Cardiac muscle cell (in vitro differentiated cells and primary cell): ENCODE measurements around the gene CD3E. TPM values are rescaled to one million over a fixed set of nuclear protein-coding genes. Genes with fewer than 3 reads are reported as not detected.

Experiments used
- DNase-seq, 2 donors: peaks; one replicate each; pipeline versions ENCODE4 v3.0.0 to v3.0.0-alpha.2; 2010 to 2017; ENCODE audit warnings: low read depth in 1 of 2, low spot score in 1 of 2
- H3K27ac ChIP-seq: fragments of 200-600 bp; sonication (generic); 2 replicates; pipeline ENCODE4 v1.5.1; 2016
- H3K27me3 ChIP-seq: fragments of 200-600 bp; sonication (generic); 2 replicates; pipeline ENCODE4 v1.6.0; 2016; ENCODE audit warnings: control low read depth
- H3K36me3 ChIP-seq: fragments of 200-600 bp; sonication (generic); 2 replicates; pipeline ENCODE4 v1.5.1; 2016; ENCODE audit warnings: control low read depth
- H3K4me1 ChIP-seq: fragments of 200-600 bp; sonication (generic); 2 replicates; pipeline ENCODE4 v1.8.1; 2017; ENCODE audit warnings: low read depth, mild to moderate bottlenecking, mixed run types
- H3K4me3 ChIP-seq: fragments of 200-600 bp; sonication (generic); 2 replicates; pipeline ENCODE4 v1.5.1; 2016; ENCODE audit warnings: mild to moderate bottlenecking
- H3K9me3 ChIP-seq: fragments of 200-600 bp; sonication (generic); 2 replicates; pipeline ENCODE4 v1.5.1; 2017; ENCODE audit warnings: low read depth, mild to moderate bottlenecking, control low read depth
- CTCF ChIP-seq: IDR thresholded peaks from 2 replicates; pipeline ENCODE4 v1.5.1; 2012; ENCODE audit warnings: low read depth, mild to moderate bottlenecking, low read length
- polyA plus RNA-seq: library from polyadenylated mRNA; unstranded; fragments of >200 nt; fragmentation: Nextera tagmentation; extraction: Ambion mirVana; gene quantifications from 2 replicates; pipeline ENCODE4 v1.2.1, GENCODE V29; 2016
- total RNA-seq: library from RNA; depleted of rRNA; stranded (reverse); fragments of >200 nt; gene quantifications from 2 replicates; pipeline ENCODE4 v1.2.3, GENCODE V29; 2016

Gene CD3E
- total and polyA plus RNA-seq, 2 experiments from 2014 or later = not detected

- no peaks in the 10 kb centered on the region for H3K36me3 ChIP-seq
- H3K27me3 ChIP-seq = peaks cover 51% of the 10 kb centered on the region
- no peaks in the 10 kb centered on the region for H3K9me3 ChIP-seq
- H3K4me3 ChIP-seq = no peak overlapping the region
- no peak for DNase-seq
- H3K4me1 ChIP-seq = no peaks in the 10 kb centered on the region
- no peak overlapping the region for H3K27ac ChIP-seq
- no peak for TF ChIP-seq CTCF
Observed at GRCh38 chr11:118274186-118274585, 30.3 kb upstream of the CD3E start.

GRCh38 chr11:118275176-118275575, 29.4 kb upstream of the CD3E start:
- no peaks in the 10 kb centered on the region for H3K9me3 ChIP-seq
- no peaks in the 10 kb centered on the region for H3K36me3 ChIP-seq
- H3K27ac ChIP-seq = no peak overlapping the region
- H3K27me3 ChIP-seq = peaks cover 41% of the 10 kb centered on the region
- H3K4me1 ChIP-seq = no peaks in the 10 kb centered on the region
- no peak for TF ChIP-seq CTCF
- peak in 1 of 2 donors; percentile 64 for DNase-seq
- no peak overlapping the region for H3K4me3 ChIP-seq

- no peak for TF ChIP-seq CTCF
- no peaks in the 10 kb centered on the region for H3K36me3 ChIP-seq
- H3K4me3 ChIP-seq = no peak overlapping the region
- DNase-seq = no peak
- H3K27me3 ChIP-seq = peaks cover 41% of the 10 kb centered on the region
- no peaks in the 10 kb centered on the region for H3K9me3 ChIP-seq
- no peaks in the 10 kb centered on the region for H3K4me1 ChIP-seq
- H3K27ac ChIP-seq = no peak overlapping the region
Observed at GRCh38 chr11:118276422-118276821, 28.1 kb upstream of the CD3E start.

GRCh38 chr11:118277312-118277711, 27.2 kb upstream of the CD3E start:
- Histone ChIP-seq H3K4me3 (no peak overlapping the region), H3K27me3 (peaks cover 41% of the 10 kb centered on the region), H3K36me3 (no peaks in the 10 kb centered on the region), H3K4me1 (no peaks in the 10 kb centered on the region), H3K9me3 (no peaks in the 10 kb centered on the region), H3K27ac (no peak overlapping the region)
- no peak for TF ChIP-seq CTCF
- DNase-seq = peak in 1 of 2 donors; percentile 26

GRCh38 chr11:118281284-118281683, 23.2 kb upstream of the CD3E start:
- Histone ChIP-seq H3K4me3 (no peak overlapping the region), H3K27me3 (peaks cover 17% of the 10 kb centered on the region), H3K36me3 (no peaks in the 10 kb centered on the region), H3K27ac (no peak overlapping the region), H3K9me3 (no peaks in the 10 kb centered on the region), H3K4me1 (no peaks in the 10 kb centered on the region)
- no peak for DNase-seq
- no peak for TF ChIP-seq CTCF

- H3K4me3 ChIP-seq = no peak overlapping the region
- no peaks in the 10 kb centered on the region for H3K4me1 ChIP-seq
- no peak for TF ChIP-seq CTCF
- H3K27me3 ChIP-seq = peaks cover 17% of the 10 kb centered on the region
- H3K9me3 ChIP-seq = no peaks in the 10 kb centered on the region
- no peaks in the 10 kb centered on the region for H3K36me3 ChIP-seq
- no peak overlapping the region for H3K27ac ChIP-seq
- DNase-seq = no peak
Observed at GRCh38 chr11:118282606-118283005, 21.9 kb upstream of the CD3E start.
